Left cardiac atrium (tissue), 4 donors: ENCODE data around the gene NAA50. TPM values are rescaled to one million over a fixed set of nuclear protein-coding genes. Genes with fewer than 3 reads are reported as not detected.

ENCODE experiments used
- ATAC-seq, 2 donors: fragments of 200-7000 bp; cut with Tn5 transposase; one replicate each; pipeline ENCODE4 v1.9.1; 2020; ENCODE audit warnings: mild to moderate bottlenecking in 2 of 2, moderate library complexity in 2 of 2
- DNase-seq: peaks from one replicate; pipeline ENCODE4 v3.0.0-alpha.2; 2020
- intact Hi-C, 2 donors: fragments of 100-400 bp; cut with DNase I; formaldehyde crosslinking; loops; one replicate each; pipeline versions ENCODE4 v1.14.1 to v1.15.1; 2022 to 2023
- total RNA-seq, 2 donors: library from RNA; stranded (reverse); fragmentation: NEBNext Ultra II Directional; extraction: Animal tissue kit (Norgen Biotek cat#: 25700); gene quantifications; one replicate each; pipeline ENCODE4 v1.2.1, GENCODE V29; 2021
- donor health status: DM: no; HTN: yes; CAD: no.
- donor health status: DM: no; HTN: yes; CAD: no; lungs with severe emphysema.
- donor health status: DM: yes; HTN: yes; CAD: no.
- donor health status: Dilated cardiomyopathy.

NAA50 gene
- total RNA-seq, 2 donors from 2014 or later = 65.7 to 86.5 TPM

DNA sequence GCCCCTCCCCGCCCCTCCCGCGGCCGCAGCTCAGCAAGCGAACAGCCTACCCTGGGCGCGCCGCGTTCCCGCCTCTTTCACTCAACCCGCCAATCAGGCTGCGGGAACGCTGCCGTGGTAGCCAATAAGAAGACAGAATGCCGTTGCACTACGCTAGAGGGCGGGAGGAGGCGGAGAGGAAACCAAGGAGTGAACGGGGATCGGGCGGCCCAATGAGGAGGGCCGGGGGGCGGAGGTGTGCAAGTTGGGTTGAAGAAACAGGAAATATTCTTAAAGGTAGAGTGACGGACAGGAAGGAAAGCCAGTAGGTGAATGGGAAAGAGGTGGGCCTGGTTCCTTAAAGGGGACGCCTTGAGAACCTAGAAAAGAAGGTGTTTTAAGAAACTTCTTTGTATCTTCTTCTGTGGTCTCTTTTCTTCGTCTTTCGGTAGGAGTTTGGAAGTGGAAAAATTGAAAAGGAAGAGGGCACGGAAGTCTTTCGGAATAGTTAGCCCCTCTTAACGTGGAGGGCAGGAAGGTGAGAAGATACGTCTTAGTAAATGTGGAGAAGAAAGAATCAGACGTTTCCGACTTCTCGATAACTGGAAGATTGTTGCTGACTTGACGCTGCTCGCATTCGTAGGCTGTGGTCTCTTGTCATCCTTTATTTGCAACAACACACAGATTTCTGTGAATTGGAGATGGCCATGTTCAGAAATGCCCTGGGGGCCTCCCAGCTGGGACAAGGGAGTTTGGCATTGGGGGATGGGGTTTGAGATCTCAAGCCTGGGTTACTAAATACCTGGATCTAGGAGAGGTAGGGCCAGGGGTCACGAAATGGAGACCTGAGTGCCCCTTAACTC is 49.2 kb downstream of the NAA50 start:
- ATAC-seq (peak; percentile 97), DNase-seq (peak; percentile 99)
- intact Hi-C loops = loop anchor here in 1 of 2 donors (5.0 kb wide), 1 partner anchor 50 kb away; the partner anchor contains the start of genes ATP6V1A and NAA50

DNA sequence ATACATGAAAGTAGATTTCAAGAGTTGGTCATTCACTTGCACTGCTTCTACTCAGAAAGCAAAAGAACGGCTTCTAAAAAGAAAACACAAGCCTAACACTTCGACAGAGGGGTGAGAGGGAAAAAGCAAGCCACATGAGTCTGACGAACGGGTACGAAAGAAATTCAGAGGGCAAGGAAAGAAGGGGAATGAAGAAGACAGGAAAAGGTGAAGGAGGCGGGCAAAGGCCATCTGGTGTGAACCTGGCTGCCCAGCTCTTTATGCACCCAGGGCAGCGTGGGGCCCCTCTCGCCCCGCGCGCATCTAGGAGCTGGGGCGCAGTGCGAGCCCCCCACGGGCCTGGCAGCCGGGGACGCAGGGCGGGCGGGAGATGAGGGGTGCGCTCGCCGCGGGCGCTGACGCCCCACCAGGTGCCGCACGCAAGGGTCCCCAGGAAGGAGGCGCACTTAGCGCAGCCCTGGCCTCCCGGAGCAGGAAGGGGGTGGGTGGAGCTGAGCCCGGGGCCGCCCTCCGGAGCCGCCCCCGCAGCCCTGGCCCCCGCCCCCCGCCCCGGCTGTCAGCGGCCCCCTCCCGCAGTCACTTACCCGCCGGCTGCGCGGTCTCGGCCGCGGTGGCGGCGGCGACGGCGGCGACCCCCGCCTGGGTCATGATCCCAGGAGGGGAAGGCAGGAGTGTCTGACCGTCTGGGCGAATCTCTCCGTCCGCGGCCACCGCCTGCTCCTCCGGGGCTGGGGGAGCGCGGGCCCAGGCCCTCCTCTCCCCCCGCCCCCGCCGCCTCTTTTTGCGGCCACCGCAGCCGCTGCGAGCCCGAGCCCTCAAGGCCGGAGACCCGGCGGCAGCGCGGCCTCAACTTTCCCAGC is 50.0 kb downstream of the NAA50 start, which contains the start of gene USF3:
Gene USF3, minus strand, starts transcription at position 857 of the 860 bp plus-strand sequence. CDS start 21,764 bp downstream, outside the sequence.
- intact Hi-C loops = loop anchor here in 1 of 2 donors (5.0 kb wide), 1 partner anchor 51 kb away; the partner anchor contains the start of genes ATP6V1A and NAA50
- DNase-seq (peak; percentile 80), ATAC-seq (peak; percentile 89 to 92)

DNA sequence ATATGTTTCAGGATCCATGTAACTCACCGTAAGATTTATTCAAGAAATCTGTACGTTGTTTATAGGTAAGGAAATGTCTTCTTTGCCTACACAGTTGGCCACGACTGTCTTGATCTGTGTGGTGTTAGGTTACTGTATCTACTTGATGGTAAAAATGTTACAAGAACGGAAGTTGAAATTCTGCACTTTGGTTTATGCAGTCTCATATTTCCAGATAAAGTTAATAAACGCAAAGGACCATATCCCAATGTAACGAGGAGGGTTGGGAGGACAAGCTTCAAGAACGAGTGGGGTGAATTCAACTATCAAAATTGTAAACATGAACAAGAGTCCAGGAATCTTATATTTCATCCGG is 50.6 kb downstream of the NAA50 start:
- intact Hi-C loops = loop anchor here in 1 of 2 donors (5.0 kb wide), 1 partner anchor 52 kb away; the partner anchor contains the start of genes ATP6V1A and NAA50
- DNase-seq (no peak), ATAC-seq (no peak)

DNA sequence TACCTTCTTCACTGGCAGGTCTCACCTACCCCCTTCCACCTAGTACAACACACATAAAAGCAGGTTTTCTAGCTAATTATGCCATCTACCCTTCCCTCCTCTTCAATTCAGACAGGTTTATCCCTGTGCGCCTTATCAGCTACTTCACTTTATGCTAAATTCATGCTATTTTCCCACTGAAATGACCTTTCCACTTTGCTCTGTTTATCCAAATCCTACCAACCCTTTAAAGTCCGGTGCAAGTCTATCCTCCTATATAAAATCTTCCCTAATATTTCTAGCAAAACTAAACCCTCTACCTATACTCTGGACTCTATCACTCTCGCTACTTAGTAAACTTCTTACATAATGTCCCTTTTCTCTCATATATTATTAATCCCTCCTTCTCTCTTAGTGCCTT is 55.6 kb downstream of the NAA50 start:
- ATAC-seq = no peak
- intact Hi-C loops = no loop called here
- no peak for DNase-seq

DNA sequence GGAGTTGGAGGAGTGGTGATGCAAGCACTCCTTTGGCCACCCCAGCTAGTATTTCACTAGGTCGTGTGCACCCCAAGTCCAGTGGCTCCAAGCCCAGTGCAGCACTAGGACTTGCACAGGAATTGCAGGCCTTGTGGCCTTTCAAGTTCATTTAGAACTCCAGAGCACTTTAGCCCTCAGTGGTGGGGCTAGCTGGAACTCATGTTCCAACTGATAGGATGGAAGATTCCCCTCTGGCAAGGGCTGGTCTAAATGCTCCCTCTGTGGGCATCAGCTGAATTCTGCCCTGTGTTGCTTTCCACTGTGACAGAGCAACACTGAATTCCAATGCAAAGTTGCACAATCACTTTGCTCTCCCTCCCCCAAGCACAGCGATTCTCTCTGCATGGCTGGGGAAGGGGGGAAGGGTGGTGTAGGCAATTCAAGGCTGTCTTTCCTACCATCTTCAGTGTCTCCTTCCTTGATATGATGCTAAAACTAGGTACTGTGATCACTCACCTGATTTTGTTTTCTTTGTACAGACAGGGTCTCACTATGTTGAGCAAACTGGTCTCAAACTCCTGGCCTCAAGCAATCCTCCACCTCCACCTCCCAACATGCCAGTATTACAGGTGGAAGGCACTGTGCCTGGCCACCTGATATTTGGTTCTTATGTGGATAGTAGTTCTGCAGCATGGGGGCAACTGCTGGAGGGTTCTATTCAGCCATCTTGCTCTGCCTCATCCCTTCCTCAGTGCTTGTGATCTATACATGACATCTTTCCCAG is 59.9 kb downstream of the NAA50 start:
- intact Hi-C loops = no loop called here
- ATAC-seq (peak; percentile 46 to 86), DNase-seq (no peak)

DNA sequence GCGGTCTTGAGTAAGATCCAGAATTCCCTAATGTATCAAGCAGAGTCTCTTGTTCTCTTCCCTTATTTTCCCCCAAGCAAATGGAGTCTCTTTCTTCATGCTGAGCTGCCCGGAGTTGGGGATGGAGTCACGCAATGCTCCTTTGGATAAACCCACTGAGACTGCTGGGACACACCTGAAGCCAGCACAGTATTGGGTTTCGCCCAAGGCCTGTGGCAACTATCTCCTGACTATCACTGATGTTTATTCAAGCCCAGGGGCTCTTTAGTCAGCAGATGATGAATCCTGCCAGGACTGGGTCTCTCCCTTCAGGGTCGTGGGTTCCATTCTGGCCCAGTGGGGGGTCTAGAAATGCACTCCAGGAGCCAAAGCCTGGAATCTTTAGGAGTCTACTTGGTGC is 60.9 kb downstream of the NAA50 start:
- intact Hi-C loops = no loop called here
- DNase-seq = no peak
- no peak for ATAC-seq

DNA sequence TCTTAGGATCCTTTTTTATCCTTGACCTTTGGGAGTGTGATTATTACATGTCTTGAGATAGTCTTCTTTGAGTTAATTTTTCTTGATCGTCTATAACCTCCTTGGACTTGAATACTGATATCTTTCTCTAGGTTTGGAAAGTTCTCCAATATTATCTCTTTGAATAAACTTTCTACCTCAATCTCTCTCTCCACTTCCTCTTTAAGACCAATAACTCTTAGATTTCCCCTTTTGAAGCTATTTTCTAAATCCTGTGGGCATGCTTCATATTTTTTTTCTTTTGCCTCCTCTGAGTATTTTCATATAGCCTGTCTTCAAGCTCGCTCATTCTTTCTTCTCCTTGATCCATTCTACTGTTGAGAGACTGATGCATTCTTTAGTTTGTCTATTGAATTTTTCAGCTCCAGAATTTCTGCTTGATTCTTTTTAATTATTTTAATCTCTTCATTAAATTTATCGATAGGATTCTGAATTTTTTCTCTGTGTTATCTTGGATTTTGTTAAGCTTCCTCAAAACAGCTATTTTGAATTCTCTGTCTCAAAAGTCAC is 61.7 kb downstream of the NAA50 start:
- ATAC-seq (no peak), DNase-seq (no peak)
- intact Hi-C loops = no loop called here

DNA sequence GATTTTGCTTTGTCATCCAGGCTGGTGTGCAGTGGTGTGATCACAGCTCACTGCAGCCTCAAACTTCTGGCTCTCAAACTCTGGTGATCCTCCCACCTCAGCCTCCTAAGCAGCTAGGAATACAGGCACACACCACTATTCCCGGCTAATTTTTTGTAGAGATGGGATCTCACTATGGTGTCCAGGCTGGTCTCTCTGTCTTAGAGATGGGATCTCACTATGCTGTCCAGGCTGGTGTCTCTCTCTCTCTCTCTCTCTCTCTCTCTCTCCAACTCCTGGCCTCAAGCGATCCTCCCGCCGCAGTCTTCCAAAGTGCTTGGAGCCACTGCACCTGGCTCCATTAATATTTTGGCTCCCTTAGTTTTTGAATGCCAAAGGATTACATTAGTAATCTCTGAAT is 67.3 kb downstream of the NAA50 start:
- DNase-seq = no peak
- no peak for ATAC-seq

DNA sequence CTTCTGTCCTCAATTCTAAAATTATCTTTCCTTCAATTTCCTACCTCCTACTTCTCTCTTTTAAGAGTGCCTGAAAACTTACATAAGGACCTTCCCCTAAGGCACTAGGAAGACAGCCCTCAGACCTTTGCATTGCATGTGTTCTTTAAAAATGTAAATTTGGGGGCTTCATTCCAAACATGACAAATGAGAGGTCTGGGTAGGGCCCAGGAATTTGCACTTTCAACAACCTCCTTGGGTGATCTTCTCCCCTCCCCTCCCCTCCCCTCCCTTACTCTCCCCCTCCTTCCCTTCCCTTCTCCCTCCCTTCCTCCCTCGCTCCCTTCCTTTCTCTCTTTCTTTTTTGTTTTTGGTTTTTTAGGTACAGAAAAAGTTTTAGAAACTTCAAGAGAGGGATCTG is 68.3 kb downstream of the NAA50 start:
- ATAC-seq (no peak), DNase-seq (no peak)
- intact Hi-C loops = no loop called here

More for the DNA sequence above, 67.3 kb downstream of the NAA50 start:
- intact Hi-C loops = no loop called here

DNA sequence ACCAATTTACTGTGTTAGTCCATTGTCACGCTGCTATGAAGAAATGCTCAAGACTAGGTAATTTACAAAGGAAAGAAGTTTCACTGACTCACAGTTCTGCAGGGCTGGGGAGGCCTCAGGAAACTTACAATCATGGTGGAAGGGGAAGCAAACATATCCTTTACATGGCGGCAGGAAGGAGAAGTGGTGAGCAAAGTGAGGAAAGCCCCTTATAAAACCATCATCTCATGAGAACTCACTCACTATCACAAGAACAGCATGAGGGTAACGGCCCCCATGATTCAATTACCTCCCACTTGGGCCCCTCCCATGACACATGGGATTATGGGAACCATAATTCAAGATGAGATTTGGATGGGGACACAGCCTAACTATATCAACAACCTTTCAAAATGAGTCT is 69.8 kb downstream of the NAA50 start:
- no peak for DNase-seq
- no peak for ATAC-seq
- intact Hi-C loops = no loop called here

DNA sequence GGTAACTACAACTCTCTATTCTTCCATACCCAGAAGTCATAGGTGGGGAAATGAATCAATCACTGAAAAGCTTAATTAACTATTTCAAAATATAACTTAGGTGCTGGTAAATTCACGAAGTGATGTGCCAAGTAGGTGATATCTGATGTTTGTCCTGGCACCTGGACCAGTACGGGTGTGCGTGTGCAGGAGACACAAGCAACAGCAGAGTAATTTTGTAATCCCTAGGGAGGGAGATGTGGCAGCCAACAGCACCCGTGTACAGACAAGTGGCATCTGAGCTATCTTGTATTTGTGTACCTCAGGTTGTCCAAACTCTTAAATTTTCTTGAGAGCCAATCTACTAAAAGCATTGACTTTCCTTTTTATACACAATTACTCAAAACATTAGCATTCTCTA is 72.5 kb downstream of the NAA50 start:
- intact Hi-C loops = no loop called here
- no peak for DNase-seq
- ATAC-seq = no peak

DNA sequence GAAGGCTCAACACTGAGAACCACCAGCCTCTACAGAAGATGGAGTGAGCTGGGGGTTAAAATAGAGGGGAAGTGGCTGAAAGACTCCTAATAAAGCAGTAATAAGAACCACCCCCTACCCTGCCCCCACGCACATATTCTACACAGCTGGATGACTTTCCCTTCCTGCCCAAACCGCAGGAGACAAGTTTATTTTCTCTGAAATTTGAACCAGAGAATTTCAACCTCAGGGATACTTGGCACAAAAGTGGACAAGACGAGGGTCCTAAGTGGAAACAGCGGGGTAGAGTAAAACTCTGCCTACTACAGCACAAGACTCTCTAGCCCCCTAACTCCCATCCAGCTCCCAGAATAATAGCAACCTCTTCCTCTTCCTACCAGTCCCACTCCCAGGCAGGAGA is 78.0 kb downstream of the NAA50 start:
- ATAC-seq (no peak), DNase-seq (no peak)
- intact Hi-C loops = no loop called here

Other genes starting within 250 kb of the NAA50 start
- gene SPICE1, start 231.1 kb downstream of the NAA50 start, total RNA-seq = 1 to 10 TPM; 6.3 to 7.8 TPM
- under 1 TPM; 0.71 to 0.79 TPM for gene SIDT1, start 213.7 kb downstream of the NAA50 start, total RNA-seq
- 10 to 100 TPM; 13.0 to 14.5 TPM for gene USF3, start 49.6 kb downstream of the NAA50 start, total RNA-seq
- 10 to 100 TPM; 30.5 to 33.2 TPM for gene ATP6V1A, start 786 bp upstream of the NAA50 start, total RNA-seq
- 1 to 10 TPM; 2.0 to 2.1 TPM for gene GRAMD1C, start 92.5 kb upstream of the NAA50 start, total RNA-seq
- gene ZDHHC23, start 201.8 kb upstream of the NAA50 start, total RNA-seq = 1 to 10 TPM; 2.2 TPM